ENCODE data around the gene HES7.

GRCh38 chr17:8133941-8134340, 10.0 kb upstream of the HES7 start:
- TF ChIP-seq CTCF (IDR thresholded peaks at IDR 0.05) (no peak), POLR2A (IDR thresholded peaks at IDR 0.05) (no peak), EP300 (IDR thresholded peaks at IDR 0.05) (no peak)
